Measurements from ENCODE around the gene HPSE. TPM values are rescaled to one million over a fixed set of nuclear protein-coding genes. Genes with fewer than 3 reads are reported as not detected.

The HPSE gene
- total and polyA plus RNA-seq, 2 of the 8 experiments (the other 6 are each of a cell fraction or from before 2014, with no cell fraction given) = 1.5 to 5.0 TPM

DNA sequence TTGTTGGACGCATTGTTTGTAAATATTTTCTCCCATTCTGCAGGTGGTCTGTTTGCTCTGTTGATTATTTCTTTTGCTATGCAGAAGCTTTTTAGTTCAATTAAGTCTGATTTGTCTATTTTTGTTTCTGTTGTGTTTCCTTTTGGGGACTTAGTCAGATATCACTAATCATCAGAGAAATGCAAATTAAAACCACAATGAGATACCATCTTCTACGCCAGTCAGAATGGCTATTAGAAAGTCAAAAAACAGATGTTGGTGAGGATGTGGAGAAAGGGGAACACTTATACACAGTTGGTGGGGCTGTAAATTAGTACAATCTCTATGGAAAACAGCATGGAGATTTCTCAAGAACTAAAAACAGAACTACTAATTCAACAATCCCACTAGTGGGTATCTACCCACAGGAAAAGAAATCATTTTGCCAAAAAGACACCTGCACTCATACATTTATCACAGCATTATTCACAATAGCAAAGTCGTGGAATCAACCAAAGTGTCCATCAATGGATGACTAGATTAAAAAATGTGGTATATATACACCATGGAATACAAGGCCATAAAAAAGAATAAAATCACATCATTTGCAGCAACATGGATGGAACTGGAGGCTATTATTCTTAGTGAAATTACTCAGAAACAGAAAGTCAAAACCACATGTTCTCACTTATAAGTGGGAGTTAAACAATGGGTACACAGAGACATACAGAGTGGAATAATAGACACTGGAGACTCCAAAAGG lies 58.2 kb downstream of the HPSE start (continued):
- TF ChIP-seq, protein P1, sequence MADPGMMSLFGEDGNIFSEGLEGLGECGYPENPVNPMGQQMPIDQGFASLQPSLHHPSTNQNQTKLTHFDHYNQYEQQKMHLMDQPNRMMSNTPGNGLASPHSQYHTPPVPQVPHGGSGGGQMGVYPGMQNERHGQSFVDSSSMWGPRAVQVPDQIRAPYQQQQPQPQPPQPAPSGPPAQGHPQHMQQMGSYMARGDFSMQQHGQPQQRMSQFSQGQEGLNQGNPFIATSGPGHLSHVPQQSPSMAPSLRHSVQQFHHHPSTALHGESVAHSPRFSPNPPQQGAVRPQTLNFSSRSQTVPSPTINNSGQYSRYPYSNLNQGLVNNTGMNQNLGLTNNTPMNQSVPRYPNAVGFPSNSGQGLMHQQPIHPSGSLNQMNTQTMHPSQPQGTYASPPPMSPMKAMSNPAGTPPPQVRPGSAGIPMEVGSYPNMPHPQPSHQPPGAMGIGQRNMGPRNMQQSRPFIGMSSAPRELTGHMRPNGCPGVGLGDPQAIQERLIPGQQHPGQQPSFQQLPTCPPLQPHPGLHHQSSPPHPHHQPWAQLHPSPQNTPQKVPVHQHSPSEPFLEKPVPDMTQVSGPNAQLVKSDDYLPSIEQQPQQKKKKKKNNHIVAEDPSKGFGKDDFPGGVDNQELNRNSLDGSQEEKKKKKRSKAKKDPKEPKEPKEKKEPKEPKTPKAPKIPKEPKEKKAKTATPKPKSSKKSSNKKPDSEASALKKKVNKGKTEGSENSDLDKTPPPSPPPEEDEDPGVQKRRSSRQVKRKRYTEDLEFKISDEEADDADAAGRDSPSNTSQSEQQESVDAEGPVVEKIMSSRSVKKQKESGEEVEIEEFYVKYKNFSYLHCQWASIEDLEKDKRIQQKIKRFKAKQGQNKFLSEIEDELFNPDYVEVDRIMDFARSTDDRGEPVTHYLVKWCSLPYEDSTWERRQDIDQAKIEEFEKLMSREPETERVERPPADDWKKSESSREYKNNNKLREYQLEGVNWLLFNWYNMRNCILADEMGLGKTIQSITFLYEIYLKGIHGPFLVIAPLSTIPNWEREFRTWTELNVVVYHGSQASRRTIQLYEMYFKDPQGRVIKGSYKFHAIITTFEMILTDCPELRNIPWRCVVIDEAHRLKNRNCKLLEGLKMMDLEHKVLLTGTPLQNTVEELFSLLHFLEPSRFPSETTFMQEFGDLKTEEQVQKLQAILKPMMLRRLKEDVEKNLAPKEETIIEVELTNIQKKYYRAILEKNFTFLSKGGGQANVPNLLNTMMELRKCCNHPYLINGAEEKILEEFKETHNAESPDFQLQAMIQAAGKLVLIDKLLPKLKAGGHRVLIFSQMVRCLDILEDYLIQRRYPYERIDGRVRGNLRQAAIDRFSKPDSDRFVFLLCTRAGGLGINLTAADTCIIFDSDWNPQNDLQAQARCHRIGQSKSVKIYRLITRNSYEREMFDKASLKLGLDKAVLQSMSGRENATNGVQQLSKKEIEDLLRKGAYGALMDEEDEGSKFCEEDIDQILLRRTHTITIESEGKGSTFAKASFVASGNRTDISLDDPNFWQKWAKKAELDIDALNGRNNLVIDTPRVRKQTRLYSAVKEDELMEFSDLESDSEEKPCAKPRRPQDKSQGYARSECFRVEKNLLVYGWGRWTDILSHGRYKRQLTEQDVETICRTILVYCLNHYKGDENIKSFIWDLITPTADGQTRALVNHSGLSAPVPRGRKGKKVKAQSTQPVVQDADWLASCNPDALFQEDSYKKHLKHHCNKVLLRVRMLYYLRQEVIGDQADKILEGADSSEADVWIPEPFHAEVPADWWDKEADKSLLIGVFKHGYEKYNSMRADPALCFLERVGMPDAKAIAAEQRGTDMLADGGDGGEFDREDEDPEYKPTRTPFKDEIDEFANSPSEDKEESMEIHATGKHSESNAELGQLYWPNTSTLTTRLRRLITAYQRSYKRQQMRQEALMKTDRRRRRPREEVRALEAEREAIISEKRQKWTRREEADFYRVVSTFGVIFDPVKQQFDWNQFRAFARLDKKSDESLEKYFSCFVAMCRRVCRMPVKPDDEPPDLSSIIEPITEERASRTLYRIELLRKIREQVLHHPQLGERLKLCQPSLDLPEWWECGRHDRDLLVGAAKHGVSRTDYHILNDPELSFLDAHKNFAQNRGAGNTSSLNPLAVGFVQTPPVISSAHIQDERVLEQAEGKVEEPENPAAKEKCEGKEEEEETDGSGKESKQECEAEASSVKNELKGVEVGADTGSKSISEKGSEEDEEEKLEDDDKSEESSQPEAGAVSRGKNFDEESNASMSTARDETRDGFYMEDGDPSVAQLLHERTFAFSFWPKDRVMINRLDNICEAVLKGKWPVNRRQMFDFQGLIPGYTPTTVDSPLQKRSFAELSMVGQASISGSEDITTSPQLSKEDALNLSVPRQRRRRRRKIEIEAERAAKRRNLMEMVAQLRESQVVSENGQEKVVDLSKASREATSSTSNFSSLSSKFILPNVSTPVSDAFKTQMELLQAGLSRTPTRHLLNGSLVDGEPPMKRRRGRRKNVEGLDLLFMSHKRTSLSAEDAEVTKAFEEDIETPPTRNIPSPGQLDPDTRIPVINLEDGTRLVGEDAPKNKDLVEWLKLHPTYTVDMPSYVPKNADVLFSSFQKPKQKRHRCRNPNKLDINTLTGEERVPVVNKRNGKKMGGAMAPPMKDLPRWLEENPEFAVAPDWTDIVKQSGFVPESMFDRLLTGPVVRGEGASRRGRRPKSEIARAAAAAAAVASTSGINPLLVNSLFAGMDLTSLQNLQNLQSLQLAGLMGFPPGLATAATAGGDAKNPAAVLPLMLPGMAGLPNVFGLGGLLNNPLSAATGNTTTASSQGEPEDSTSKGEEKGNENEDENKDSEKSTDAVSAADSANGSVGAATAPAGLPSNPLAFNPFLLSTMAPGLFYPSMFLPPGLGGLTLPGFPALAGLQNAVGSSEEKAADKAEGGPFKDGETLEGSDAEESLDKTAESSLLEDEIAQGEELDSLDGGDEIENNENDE (IDR thresholded peaks at IDR 0.05; ENCODE audit: insufficient replicate concordance, low read length) = no peak
- TF ChIP-seq KDM5A (IDR thresholded peaks at IDR 0.05; ENCODE audit: low read length) = no peak
- TF ChIP-seq POLR2A (IDR thresholded peaks at IDR 0.05; ENCODE audit: control extremely low read depth in 1 of 2, low read depth in 2 of 2, low read length in 2 of 2) = no peak
- TF ChIP-seq NANOG (IDR thresholded peaks at IDR 0.05; ENCODE audit: insufficient read depth, low read depth, low read length, poor library complexity, severe bottlenecking) = no peak
